CD4-positive, alpha-beta T cell treated with Interleukin-17A for 1 hour (primary cell): ENCODE measurements around the gene CAMK2A.
A peak's percentile ranks its signal among the peaks of the same experiment; 100 is the strongest.

Experiments used
- DNase-seq: peaks from one replicate; pipeline ENCODE4 v3.0.0-alpha.2; 2020

The CAMK2A gene

GRCh38 chr5:150277043-150277442 lies 12.5 kb downstream of the CAMK2A start:
- DNase-seq = no peak

GRCh38 chr5:150274811-150275210 lies 14.8 kb downstream of the CAMK2A start:
- no peak for DNase-seq

GRCh38 chr5:150272531-150272930 lies 17.0 kb downstream of the CAMK2A start:
- peak; percentile 15 for DNase-seq

- DNase-seq = no peak
These were observed 17.6 kb downstream of the CAMK2A start for GRCh38 chr5:150271923-150272322.

- no peak for DNase-seq
These were observed 18.3 kb downstream of the CAMK2A start for GRCh38 chr5:150271296-150271692.

- no peak for DNase-seq
These were observed 18.9 kb downstream of the CAMK2A start for GRCh38 chr5:150270541-150271295.

- no peak for DNase-seq
These were observed 22.7 kb downstream of the CAMK2A start for GRCh38 chr5:150266871-150267291.

- DNase-seq = no peak
These were observed 23.6 kb downstream of the CAMK2A start for GRCh38 chr5:150265870-150266383.

- DNase-seq = no peak
These were observed 24.6 kb downstream of the CAMK2A start for GRCh38 chr5:150264667-150265603.

GRCh38 chr5:150263801-150264621 lies 25.6 kb downstream of the CAMK2A start:
- DNase-seq = no peak

- no peak for DNase-seq
These were observed 26.2 kb downstream of the CAMK2A start for GRCh38 chr5:150263375-150263775.

GRCh38 chr5:150262502-150262901 lies 27.1 kb downstream of the CAMK2A start:
- DNase-seq = no peak

- no peak for DNase-seq
These were observed 28.3 kb downstream of the CAMK2A start for GRCh38 chr5:150261231-150261630.

GRCh38 chr5:150258130-150258529 lies 31.4 kb downstream of the CAMK2A start:
- DNase-seq = no peak

GRCh38 chr5:150257424-150257823 lies 32.1 kb downstream of the CAMK2A start:
- no peak for DNase-seq

- no peak for DNase-seq
These were observed 33.0 kb downstream of the CAMK2A start for GRCh38 chr5:150256410-150257064.

- DNase-seq = no peak
These were observed 33.7 kb downstream of the CAMK2A start for GRCh38 chr5:150255659-150256409.

- no peak for DNase-seq
These were observed 34.8 kb downstream of the CAMK2A start for GRCh38 chr5:150254774-150255173.

- no peak for DNase-seq
These were observed 35.2 kb downstream of the CAMK2A start for GRCh38 chr5:150254363-150254762.

GRCh38 chr5:150253416-150254208 lies 36.0 kb downstream of the CAMK2A start:
- no peak for DNase-seq

- no peak for DNase-seq
These were observed 37.1 kb downstream of the CAMK2A start for GRCh38 chr5:150252489-150252888.
